HCEC 1CT (cell line): ENCODE measurements around the gene F11R.
"Not testable (repeated sequence)": the region's sequence is repeated elsewhere in the genome, so short reads cannot be mapped to it uniquely, and the experiment has no call there.

Experiments
- DNase-seq: peaks from one replicate; pipeline ENCODE4 v3.0.0-alpha.2; 2017

F11R gene

DNA sequence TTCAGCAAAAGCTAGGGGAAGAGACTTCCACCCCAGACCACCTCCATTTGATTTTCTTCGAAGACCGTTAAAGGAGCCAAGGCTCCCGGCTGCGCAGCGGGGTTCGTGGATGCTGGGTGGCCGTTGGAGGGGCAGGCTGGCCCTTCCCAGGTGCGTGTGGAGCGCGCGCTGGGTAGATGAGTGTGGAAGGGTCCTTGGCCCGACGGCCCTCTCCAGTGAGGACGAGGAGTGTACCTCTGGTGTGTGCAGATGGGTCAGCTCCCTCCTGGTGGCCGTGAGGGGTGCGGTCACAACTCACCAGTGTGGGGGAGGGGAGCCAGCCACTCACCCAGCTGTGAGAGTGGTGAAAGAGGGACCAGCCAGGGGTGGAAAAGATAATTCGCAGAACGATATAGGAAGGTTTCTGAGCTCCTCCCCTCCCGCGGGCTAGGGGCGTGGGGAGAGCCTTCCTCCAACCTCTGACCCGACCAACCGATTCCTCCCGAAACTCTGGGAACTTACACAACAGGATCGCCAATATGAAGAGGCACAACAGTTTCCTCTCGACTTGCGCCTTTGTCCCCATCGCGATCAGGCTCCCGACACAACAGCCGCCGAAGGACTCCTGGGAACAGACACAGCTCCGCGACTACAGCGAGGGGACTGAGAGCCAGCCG is at the start of gene F11R:
Gene F11R, minus strand, starts transcription at position 644 of the 656 bp plus-strand sequence. Its CDS starts 79 bp downstream, at position 565.
- DNase-seq, result no peak

DNA sequence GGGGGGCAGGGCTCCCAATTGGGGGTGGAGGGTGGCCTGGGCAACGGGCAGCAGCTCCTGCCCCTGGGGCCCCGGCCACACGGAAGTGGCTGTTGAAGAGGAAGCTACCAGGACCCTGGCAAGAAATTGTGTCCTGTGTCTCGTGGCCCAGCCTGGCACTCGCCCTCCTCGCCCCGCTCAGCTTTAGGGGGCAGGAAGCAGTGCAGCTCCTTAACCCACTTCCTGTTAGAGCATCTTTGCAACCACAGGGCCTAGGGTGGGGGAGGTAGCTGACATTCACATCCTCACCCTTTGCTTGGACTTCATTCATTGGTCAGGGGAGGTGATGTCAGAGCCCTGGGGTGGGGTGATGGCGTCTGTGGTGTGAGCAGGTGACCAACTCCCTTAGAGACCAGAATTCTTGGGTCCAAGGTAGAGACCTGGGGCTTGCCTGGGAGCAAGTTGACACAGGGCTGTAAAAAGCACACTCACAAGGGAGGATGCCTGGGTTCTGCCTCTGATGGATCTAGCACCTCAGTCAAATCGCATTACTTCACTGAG is 48.8 kb upstream of the F11R start, which contains the start of gene ARHGAP30:
Gene ARHGAP30, minus strand, starts transcription at position 161 of the 540 bp plus-strand sequence. CDS start 267 bp downstream, outside the sequence.
- DNase-seq, result no peak

DNA sequence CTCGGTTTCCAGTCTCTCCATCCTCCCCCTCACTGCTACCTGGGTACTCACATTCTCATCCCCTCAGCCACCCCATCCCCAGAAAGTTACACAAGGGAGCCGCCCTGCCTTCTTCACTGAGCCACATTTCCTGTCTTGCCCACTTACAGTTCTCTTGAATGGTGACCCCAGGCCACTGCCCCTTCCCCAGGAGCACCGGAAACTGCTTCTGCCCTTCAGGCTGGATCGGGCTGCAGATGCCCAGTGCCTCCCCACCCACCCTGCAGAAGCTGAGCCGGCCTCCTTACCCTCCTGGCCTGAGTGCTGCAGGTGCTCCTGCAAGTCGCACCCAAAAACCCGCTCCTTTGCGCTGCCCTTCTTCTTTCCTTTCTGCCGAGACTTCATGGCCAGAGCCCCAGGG is 48.3 kb upstream of the F11R start:
- no peak for DNase-seq

DNA sequence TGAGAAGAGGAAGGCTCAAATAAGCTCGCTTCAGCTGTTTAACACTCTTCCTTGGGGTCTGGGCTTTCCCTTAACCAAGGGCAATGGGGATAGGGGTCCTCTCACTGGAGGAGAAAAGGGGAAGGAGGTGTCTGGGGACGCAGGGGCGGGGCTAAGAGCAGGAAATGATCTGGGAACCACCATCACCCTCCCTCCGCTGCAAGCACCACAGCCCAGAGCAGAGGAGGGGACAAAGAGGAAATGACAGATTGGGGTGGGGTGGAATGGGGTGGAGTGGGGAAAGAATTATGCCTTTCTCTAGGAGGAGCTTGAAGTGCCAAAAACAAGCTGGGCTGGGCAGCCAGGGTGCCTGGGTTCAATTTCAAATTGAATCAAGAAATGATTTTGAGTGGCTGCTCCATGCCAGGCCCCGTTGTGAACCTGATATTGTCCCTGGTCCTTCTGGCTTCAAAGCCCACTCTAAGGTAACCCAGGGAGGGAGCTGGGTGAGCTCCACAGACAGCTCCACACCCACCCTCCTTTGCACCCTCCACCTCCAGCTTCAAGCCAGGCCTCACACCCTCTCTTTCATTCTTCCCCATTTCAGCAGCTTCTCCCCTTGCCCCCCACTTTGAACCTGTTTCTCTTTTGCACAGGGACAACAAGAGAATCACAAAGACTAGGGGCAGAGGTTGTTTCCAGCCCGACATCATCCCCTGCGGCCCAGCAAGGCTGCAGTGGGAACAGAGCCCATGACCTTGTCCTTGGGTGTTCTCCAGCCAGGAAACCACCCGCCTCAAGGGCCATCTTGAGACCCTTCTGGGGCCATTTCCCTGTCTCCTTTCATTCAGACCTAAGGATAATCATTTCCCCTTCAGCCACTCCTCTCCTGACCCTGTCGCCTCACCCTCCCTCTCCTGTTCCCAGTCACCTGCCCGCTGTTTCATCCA is 47.6 kb upstream of the F11R start:
- no peak for DNase-seq

DNA sequence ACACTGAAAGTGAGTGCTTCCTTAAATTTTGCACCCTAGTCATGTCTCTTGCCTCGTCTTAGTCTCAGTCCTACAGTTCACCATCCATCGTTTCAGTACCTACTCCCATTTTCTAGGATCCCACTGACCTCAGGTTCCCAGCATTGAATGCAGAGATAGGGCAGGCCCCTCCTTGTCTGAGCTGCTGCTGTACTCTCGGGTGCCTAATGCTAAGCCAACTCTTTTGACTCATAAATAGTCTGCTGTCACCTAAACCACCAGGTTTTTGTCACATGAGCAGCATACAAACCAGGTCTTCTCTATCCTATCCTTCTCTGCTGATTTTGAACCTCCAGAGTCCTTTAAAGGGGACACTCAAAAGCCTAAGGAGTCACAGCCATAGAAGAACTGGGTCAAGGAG is 45.7 kb upstream of the F11R start:
- no peak for DNase-seq

DNA sequence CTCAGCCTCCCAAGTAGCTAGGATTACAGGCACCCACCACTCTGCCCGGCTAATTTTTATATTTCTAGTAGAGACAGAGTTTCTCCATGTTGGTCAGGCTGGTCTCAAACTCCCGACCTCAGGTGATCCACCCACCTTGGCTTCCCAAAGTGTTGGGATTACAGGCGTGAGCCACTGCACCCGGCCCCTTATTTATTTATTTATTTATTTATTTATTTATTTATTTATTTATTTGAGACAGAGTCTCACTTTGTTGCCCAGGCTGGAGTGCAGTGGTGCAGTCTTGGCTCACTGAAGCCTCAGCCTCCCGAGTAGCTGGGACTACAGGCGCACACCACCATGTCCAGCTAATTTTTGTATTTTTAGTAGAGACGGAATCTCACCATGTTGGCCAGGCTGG is 44.7 kb upstream of the F11R start:
- not testable (repeated sequence) for DNase-seq

DNA sequence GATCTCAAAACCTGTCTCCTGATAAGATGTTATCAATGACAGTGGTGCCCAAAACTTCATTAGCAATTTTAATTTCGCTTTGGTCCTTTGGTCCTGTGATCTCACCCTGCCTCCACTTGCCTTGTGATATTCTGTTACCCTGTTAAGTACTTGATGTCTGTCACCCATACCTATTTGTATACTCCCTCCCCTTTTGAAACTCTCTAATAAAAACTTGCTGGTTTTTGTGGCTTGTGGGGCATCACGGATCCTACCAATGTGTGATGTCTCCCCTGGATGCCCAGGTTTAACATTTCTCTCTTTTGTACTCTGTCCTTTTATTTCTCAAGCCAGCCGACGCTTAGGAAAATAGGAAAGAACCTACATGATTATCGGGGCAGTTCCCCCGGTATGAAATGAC is 43.0 kb upstream of the F11R start:
- not testable (repeated sequence) for DNase-seq

DNA sequence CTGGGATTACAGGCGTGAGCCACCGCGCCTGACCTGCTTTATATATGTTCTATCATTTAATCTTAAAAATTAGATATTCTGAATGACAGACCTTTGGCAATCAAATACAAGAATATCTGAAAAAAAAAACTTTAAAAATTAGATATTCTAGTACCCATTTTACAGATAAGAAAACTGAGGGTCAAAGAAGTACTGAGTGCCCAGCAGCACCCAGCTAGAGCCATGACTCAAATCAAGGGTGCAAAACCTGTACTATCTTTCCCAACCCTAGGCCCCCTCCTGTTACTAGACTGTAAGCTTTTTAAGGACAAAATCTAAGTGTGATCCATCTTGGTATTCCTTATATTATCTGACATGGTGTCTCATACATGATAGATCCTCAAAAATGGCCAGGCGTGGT is 40.5 kb upstream of the F11R start:
- DNase-seq, result no peak

DNA sequence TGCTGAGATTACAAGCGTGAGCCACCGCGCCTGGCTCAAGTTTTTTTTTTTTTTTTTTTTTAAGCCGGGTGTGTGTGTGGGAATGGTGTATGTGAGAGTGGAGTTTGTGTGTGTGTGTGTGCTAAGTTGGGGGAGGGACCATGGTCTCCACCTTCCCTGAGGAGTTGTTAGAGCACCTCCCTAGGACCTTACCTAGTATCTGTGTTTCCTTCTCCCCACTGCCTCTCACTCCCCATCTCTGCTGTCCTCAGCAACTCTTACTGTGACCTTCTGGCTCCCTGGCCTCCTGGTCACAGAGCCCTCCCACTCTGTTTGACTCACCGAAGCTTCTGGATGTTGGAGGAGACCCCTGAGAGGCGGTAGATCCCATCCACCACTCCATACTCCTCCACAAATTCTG is 38.3 kb upstream of the F11R start:
- no peak for DNase-seq

DNA sequence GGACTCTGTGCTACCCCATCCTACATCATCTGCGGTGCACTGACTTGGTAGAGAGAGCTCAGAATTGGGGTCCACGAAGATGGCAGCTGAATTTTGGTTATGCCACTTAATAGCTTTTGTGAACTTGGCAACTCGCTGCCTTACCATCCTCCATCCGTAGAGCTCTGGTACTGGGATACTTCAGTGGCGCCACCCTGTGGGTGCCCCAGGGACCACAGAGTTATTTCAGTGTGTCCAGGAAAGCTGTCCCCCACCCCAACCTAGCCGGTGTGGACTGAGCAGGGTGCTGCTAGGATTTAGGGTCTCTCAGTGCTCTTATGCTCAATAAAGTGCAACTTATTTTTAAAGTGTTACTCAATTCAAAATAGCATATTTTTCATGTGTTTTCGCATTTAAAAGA is 33.9 kb upstream of the F11R start:
- no peak for DNase-seq

DNA sequence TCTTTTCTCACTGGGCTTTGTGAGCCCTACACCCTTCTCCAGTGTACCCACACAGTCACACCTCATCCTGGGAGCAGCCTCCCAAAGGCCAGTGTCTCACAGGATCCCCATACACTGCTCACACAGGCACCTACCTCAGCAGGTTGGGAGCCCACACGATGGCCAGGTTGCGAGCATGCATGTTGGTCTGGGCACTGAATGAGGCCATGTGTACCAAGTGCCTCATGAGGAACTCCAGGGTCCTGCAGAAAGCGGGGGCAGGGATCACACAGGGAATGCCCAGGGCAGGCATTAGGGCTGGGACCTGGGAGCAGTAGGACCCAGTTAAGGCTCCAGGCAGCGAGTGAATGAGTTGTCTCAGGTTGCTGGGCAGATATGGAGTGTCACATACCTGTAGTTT is 33.3 kb upstream of the F11R start:
- DNase-seq, result no peak

DNA sequence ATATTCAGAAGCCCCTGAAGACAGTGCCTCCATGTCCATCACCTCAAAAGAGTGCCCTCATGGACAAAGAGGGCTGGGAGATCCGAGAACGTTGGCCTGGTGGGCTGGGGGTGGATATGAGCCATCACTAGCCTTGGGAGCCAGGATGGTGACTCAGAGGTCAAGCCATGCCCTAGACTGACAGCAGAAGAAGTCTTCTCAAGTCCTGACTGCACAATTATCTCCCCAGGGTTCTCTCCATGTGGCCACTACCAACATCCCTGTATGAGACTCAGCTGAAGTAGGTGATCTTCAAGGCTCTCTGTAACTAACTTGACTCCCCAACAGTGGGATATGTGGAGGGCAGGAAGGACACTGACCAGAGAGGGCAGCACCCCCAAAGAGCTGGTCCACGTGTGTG is 31.9 kb upstream of the F11R start:
- peak; percentile 19 for DNase-seq

DNA sequence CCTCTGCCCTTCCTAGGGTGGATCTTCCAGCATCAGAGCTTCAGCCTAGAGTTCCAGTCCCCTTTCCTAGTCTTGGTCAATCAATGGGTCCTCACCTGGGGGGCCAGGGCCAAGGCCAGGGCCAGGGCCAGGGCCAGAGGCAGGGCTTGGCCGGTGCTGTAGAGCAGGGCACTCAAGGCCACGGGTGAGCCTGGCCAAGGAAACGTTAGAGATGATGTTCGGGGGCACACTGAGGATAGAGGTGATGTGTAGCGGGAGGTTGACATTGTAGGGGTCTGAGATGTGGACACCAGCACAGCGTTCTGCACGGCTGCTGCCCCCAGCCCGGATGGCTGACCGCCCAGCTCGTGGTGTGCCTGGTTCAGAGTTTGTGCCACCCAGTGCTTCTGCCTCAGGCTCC is 30.3 kb upstream of the F11R start:
- no peak for DNase-seq

DNA sequence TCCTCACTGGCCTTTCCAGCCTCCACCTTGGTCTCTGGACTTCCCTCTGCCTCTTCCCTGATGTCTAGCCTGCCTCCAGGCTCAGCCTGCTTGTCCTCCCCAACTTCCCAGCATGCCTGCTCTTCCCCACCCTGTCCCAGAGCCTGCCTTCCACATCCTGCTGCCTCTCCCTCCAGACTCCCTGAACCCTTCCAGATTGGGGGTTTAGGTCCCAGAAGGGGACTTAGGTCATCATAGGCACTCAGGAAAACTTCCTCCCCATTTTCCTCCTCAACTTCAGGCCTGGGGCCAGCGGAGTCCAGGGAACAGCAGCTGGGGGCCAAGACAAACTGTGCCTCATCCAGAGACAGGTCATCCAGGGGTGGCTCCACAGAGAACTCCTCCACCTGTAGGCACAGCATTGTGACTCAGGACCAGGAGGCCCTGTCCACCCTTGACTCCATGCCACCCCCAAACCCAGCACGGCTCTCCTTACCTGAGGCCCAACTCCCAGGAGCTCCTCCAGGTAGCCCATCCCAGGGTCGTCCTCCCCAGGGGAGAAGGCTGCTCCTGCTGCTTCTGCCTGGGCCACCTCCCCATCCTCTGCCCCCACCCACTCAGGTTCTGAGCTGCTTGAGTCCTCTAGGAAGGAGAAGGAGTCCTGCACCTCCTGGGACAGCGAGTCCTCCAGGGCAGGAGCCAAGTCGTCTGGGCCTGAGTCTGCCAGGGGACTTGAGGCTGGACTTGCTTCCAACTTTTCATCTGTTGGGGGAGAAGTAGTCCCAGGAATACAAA is 28.2 kb upstream of the F11R start:
- no peak for DNase-seq

DNA sequence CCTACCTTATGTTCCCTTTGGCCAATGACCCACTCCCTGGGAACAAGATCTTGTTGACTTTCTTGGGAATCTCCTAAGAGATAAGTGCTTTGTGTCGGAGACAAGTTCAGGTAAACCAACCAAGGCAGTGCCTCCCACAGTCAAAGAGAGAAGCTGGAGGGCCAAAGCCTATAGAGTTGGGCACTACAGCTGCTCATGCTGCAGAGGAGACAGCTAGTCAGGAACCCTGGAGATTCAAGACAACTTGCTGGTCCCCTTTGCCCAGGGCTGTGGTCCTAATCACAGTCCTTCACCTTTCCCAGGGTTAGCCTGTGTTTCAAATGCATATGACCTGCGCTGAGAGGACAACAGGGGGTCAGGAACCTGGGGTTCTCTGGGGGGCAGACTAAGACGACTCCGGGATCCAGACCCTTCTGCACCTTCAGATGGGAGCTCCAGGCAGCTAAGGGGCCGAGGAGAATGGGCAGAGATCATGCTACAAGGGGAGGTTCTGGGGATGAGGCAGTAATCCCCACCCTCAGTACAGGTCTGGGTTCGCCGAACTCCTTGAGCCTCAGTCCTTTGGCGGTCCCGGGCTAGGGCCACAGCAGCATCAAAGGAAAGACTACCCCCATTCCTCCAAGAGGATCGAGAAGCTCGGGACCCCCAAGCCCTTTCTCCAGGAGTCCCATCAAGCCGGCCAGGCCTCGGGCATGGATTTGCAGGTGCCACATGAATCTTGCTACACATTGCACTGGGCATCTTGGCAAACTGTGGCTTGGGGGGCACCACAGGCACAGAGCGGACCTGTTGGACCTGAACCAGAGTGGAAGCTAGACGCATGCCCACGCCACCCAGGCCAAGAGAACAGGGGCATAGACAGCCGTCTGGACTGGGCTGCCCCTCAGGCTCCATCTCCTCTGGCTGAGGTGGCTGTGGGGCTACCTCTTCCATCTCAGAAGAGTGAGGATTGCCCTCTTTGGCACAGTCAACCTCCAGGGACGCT is 26.8 kb upstream of the F11R start:
- DNase-seq, result no peak

DNA sequence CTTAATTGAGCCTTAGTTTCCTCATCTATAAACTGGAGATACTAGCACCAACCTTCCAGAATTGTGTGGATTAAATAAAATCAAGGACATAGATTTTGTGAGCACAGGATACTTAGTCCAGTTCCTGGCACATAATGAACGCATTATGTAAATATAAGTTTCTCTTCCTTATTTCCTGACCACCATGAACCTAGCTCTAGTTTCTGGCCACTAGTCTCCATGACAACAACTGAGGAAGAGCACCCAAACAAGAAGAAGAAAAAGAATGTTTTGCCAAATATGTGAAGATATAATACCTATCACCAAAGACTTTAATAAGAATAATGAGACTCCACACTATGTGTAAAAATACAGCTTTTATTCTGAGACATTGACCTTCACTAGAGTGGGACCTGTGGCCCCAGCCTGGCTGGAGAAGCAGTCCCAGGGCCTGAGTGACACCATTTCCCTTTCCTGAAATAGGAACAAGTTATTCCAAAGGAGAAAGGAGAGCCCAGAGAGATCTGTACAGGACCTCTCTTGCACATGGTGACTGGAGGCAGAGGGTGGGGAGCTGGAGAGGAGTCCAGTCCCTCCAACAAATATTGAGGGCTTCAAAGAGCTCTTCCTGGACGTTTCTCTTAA is 25.8 kb upstream of the F11R start:
- no peak for DNase-seq

DNA sequence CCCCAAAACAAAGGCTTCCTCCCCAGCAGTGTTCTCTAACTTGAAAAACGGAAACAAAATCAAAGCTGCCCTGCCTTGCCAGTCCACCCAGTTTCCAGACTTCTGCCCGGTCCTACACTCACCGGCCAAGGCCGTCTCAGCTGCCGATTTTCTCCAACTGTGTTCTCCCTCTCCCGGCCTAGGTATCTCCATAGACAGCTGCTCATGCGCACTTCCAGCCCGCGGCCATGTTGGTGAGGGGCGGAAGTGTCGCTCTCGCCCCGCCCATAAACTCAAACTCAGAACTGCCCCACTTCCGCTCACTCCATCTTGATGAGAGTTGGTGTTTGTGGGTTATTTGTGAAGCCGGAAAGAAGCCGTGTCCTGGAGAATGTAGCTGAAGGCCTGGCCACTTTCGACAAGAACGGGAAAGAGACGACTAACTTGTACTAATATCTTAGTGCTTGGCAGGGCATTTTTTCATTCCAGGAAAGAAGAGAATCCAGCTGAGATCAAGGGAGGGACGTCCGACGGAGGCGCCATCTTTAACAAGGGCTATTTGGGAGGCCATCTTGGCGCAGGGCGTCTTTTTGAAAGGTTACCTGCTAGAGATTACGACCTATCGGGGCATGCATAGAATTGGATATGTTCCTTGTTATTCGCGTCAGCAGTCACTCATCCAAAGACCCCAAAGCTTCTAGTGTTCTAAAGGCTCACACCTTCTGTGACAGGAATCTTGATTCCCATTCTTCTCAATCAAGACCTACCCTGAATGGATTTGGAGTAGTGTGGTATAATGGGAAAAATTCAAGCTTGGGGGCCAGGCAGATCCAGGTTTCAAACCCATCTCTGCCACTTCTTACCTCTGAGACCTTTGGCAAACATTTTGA is 25.0 kb upstream of the F11R start, which contains the start of gene USF1:
Gene USF1, minus strand, starts transcription at position 242 of the 869 bp plus-strand sequence. CDS start 2,702 bp downstream, outside the sequence.
- DNase-seq, result peak; percentile 95

DNA sequence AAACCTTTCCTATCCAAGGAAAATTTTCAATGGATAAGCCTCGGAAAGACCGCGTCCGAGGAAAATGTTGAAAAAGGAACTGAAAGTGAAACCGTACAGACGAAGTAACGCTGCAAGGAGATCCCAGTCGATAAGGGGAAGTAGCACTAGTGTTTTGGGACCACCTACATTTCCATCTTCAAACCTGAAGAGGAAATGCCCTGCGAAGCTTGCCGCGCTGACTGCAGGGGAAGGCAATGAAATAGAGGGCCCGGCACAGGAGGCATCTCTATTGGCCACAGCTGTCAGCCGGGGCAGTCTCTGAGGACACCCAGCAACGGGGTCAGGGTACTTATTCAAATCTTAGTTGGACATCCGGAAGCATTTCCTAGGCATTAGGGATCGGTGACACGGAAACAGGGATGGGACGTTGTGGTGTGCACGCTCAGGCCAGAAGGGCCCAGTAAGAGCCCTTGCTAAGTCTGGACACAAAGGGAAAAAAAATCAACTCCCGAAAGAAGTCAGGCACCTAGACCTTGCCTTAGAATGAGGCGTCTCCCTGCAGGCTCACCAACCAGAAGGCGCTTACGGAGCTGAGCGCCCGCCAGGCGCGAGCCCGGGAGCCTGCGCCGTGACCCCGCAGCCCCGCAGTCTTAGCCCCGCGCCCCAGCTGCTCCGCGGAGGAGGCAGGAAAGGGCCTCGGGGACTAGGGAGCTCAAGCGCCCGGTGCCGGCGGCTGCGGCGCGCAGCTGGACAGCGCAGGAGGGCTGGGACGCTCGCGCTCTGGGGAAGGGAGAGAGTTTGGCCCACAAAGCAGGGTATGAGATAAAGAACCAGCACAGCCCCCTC is 24.2 kb upstream of the F11R start:
- DNase-seq, result peak; percentile 68

DNA sequence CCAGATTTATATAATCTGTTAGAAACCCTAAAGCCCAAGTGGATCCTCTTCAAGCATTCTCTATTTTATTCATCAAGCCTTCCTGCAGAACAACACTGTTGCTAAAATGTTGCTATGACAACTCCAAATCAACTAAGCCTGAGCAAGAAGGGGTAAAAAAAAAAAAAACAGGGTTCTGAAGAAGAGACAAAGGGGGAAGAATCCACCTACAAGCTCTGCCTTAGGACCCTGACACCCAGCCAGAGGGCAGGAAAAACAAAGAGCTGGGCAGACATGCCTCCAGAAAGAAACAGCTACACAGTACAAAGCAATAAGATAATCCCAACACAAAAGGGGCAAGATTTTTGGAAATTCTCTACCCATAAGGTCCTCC is 23.6 kb upstream of the F11R start:
- no peak for DNase-seq
